HG03066 (cell line): ENCODE data around the gene MTRF1L.
"Not testable (repeated sequence)": the region's sequence is repeated elsewhere in the genome, so short reads cannot be mapped to it uniquely, and the experiment has no call there.

Experiments
- ATAC-seq: cut with Tn5 transposase; IDR thresholded peaks from one replicate; pipeline ENCODE4 v1.9.1; 2021; ENCODE audit warnings: low read depth; ENCODE audit not compliant: unreplicated experiment

Gene MTRF1L

DNA sequence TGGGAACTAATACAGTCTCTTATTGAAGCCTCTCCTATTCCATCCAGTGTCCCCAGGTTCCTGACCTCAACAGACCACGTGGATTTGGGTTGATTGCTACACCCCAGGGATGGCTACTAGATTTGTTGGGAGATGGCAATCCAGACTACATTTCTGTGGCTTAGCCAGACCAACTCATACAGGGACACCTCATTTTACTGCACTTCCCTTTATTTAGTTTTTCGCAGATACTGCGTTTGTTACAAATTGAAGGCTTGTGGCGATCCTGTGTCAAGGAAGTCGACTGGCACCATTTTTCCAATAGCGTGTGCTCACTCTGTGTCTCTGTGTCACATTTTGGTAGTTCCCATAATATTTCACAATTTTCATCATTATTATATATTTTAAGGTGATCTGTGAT, 10.3 kb upstream of the MTRF1L start:
- no peak for ATAC-seq

DNA sequence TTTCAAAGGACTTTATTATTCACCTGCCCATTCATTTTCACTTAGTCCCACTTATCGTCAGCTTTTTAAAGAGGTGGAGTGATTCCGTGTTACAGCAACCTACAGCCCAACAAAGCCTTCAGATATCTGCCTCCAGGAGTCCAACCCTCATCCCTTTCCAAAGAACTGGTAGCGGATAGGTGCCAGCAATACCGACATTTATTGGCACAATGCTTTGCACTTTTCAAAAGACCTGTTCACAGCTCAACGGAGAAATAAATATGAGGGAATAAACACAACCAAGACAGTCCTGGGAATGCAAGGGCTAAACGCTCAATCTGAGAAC, 819 bp upstream of the MTRF1L start:
- ATAC-seq = peak; percentile 4

DNA sequence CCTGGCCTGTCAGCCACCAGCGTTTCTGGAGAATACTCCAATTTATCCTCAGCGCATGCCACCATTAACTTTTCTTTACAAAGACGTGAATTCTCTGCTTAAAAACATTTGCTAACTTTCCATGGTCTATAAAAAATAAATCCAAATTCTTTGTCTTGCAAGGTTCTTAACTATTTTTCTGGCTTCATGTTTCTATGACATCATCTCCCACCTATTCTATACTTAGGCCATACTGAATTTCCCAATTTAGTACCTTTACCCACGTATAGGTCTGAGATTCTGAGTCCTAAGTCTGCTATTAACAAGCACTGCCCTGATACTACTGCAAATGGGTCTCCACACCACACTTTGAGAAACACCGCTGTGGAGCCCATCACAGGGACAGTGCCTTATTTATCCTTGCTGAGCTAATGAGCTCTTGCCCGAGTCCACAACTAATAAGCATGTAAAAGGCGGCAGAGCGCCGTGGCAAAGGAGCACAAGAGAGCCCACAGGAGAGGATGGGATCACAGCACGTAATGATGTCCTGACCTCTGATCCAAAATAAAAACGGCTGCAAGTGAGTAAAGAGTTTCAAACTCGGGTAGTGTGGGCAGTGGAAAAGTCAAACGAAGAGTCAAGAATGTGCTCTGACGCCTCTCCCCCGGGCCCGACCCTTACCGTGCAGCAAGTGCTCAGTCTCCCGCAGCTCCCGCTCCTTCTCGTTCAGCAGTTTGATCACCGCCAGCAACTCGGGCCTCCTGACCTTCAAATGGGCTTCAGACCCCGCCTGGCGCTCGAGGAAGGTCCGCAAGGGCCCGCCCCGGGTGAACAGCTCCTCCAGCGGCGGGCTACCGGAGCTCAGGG, 519 bp downstream of the MTRF1L start:
- ATAC-seq = peak; percentile 24

GRCh38 chr6:153000790-153001189, 1.7 kb downstream of the MTRF1L start:
- ATAC-seq = not testable (repeated sequence)

GRCh38 chr6:153000243-153000642, 2.3 kb downstream of the MTRF1L start:
- ATAC-seq = no peak

DNA sequence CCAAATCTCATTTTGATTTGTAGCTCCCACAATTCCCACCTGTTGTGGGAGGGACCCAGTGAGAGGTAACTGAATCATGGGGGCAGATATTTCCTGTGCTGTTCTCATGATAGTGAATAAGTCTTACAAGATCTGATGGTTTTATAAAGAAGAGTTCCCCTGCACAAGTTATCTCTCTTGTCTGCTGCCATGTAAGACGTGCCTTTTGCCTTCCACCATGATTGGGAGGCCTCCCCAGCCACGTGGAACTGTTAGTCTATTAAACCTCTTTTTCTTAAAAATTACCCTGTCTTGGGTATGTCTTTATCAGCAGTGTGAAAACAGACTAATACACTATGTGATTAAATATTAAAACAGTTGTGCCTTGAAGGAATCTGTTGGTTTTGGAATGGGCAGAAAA, 3.0 kb downstream of the MTRF1L start:
- not testable (repeated sequence) for ATAC-seq

GRCh38 chr6:152993847-152994246, 8.7 kb downstream of the MTRF1L start:
- ATAC-seq = no peak

DNA sequence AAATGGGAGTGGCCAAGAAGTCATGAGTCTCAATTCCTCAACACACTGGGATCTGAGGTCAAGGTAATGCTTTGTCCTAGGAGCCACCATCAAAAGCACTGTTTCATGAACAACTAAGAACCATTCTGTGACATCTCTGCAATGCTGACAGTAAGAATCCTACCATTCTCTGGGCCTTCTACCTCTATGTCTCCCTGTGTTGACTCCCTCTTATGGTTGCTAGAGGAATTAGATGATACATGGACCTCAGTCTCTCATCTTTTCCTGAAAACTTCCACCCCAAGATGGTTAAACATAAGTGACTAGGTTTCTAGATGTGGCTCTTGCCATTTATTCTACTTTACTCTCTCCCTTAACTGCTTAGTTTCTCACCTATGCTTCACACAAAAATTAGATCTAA, 9.1 kb downstream of the MTRF1L start:
- ATAC-seq = no peak

- ATAC-seq = no peak
Observed at GRCh38 chr6:152986978-152987377, 15.5 kb downstream of the MTRF1L start.

GRCh38 chr6:152985300-152985699, 17.2 kb downstream of the MTRF1L start:
- ATAC-seq = not testable (repeated sequence)

GRCh38 chr6:152984513-152984872, 18.0 kb downstream of the MTRF1L start:
- ATAC-seq = peak; percentile 33

DNA sequence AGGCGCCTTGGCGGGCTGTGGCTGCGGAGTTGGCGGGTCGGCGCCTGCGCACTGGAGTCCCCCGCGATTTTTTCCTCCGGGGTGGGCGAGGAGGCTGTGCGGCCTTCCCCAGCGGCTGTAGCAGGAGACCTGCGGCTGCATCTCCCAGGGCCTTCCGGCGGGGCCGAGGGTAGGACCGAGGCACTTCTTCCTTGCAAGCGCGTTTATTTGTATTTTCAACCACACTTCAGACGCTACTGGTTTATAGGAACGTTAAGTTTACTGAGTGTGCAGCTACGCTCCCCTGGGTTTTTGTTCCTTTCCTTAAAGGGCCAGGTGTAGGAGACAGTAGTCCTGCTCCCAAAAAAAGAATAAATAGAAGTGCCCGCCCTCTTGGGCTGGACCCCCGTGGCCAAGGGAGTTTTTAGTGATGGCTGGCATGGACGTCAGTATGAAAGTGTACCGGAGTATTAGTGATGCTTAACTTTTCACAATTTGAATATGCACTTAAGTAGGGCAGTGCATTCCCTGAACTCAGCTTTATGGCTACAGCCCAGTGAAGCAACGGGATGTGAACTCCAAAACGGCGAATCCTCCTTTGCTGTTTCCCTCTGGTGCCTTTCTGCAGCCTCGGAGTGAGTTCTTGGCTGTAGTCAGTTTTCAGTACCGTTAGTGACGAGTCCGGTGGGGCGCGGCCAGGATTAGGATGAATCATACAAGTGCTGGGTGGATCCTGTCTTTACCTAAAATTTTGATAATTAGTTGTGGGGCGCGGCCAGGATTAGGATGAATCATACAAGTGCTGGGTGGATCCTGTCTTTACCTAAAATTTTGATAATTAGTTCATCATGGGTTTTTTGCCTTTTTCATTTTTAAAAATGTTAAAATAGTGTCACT, 18.6 kb downstream of the MTRF1L start:
- peak; percentile 20 for ATAC-seq

GRCh38 chr6:152982904-152983636, 19.4 kb downstream of the MTRF1L start, which contains the start of gene FBXO5:
Gene FBXO5 (minus strand): TSS chr6:152983041. CDS start chr6:152982959, 82 bp downstream.
- ATAC-seq = peak; percentile 75

GRCh38 chr6:152981989-152982903, 20.3 kb downstream of the MTRF1L start:
- ATAC-seq = no peak

DNA sequence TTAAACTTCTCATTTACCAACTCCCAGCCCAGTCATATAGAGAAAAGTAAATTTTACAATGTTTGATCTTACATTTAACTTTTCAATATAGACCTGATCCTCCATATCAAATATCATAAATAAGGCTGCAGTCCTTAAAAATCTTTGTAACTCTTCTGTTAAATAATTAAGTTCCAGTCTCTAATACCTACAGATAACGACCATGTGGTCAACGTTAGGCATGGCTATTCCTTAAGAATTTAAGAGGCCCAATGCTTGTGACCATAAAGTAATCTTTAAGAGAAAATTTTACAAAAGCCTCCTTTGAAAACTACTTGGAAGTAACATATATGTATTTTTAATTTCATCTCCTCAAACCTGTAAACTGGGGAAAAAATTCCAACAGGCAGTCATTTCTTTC, 21.3 kb downstream of the MTRF1L start:
- no peak for ATAC-seq

- ATAC-seq = no peak
Observed at GRCh38 chr6:152980656-152981055, 21.9 kb downstream of the MTRF1L start.

GRCh38 chr6:152979116-152979515, 23.4 kb downstream of the MTRF1L start:
- no peak for ATAC-seq

DNA sequence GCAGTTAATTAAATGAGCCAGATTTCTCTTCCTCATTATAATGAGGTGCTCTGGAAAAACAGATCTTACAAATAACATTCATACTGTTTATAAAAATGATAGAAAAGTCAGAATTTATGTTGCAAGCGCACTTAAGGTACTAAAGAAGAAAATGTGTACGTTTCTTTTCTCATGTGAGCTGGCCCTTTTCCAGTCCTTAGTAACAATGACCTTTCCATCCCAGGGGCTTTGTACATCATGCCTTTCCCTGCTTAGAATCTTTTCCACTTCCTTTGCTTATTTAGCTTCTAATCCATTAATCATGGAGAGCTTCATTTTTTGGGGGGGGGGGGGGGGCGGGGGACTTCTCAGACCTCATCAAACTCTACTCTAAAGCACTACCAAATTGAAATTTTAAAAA, 24.5 kb downstream of the MTRF1L start:
- ATAC-seq = no peak

- no peak for ATAC-seq
Observed at GRCh38 chr6:152977556-152977955, 25.0 kb downstream of the MTRF1L start.

GRCh38 chr6:152976749-152977148, 25.8 kb downstream of the MTRF1L start:
- ATAC-seq = no peak
